Activated naive CD8-positive, alpha-beta T cell treated with anti-CD3 and anti-CD28 coated beads, Interleukin-2, amount 10 ng/mL, durations not matched to agents 7 days and 5 days (primary cell): ENCODE data around the gene ABCC4. TPM values are rescaled to one million over a fixed set of nuclear protein-coding genes. Genes with fewer than 3 reads are reported as not detected.

Experiments
- ATAC-seq: fragments of 150-1000 bp; cut with Tn5 transposase; one replicate; pipeline ENCODE4 v1.10.0; 2021; ENCODE audit warnings: low read depth, moderate library complexity
- POLR2A ChIA-PET: fragments of 350-600 bp; sonication (Branson Sonifier 250); formaldehyde crosslinking; loops from one replicate; lab custom pipeline; 2021; ENCODE audit warnings: antibody characterized with exemption; lab: Charles Lee
- DNase-seq: peaks from one replicate; pipeline ENCODE4 v3.0.0; 2021
- H3K27ac Mint-ChIP-seq: one replicate; pipeline ENCODE4 v1.8.0; 2022; ENCODE audit warnings: mild to moderate bottlenecking, mixed read lengths
- H3K27me3 Mint-ChIP-seq: one replicate; pipeline ENCODE4 v1.8.0; 2022; ENCODE audit warnings: mild to moderate bottlenecking, moderate library complexity, mixed read lengths
- H3K36me3 Mint-ChIP-seq: one replicate; pipeline ENCODE4 v1.8.0; 2021; ENCODE audit warnings: mild to moderate bottlenecking, mixed read lengths
- H3K4me1 Mint-ChIP-seq: one replicate; pipeline ENCODE4 v1.8.0; 2021; ENCODE audit warnings: mixed read lengths
- H3K4me3 Mint-ChIP-seq: one replicate; pipeline ENCODE4 v1.8.0; 2022; ENCODE audit warnings: mild to moderate bottlenecking, moderate library complexity, mixed read lengths
- H3K9me3 Mint-ChIP-seq: one replicate; pipeline ENCODE4 v1.8.0; 2021; ENCODE audit warnings: mixed read lengths
- total RNA-seq, 2 experiments: library from RNA; stranded (reverse); gene quantifications; one replicate each; pipeline ENCODE4 v1.2.3, GENCODE V29; 2021

Gene ABCC4
- total RNA-seq, 2 experiments from 2014 or later: 5.7 to 6.4 TPM

- POLR2A ChIA-PET: no interaction called here
- no peak for DNase-seq
- H3K27ac Mint-ChIP-seq: no peak overlapping the region
- H3K27me3 Mint-ChIP-seq: no peaks in the 10 kb centered on the region
- H3K36me3 Mint-ChIP-seq: peaks cover 7% of the 10 kb centered on the region
- H3K9me3 Mint-ChIP-seq: peaks cover 4% of the 10 kb centered on the region
- no peaks in the 10 kb centered on the region for H3K4me1 Mint-ChIP-seq
- no peak for ATAC-seq
- H3K4me3 Mint-ChIP-seq: no peak overlapping the region
Measured at GRCh38 chr13:95025116-95025515, 276.1 kb downstream of the ABCC4 start.

- no peak overlapping the region for H3K4me3 Mint-ChIP-seq
- H3K36me3 Mint-ChIP-seq: peaks cover 6% of the 10 kb centered on the region
- no peaks in the 10 kb centered on the region for H3K27me3 Mint-ChIP-seq
- peaks cover 4% of the 10 kb centered on the region for H3K9me3 Mint-ChIP-seq
- DNase-seq: no peak
- no peak for ATAC-seq
- no peak overlapping the region for H3K27ac Mint-ChIP-seq
- POLR2A ChIA-PET: no interaction called here
- H3K4me1 Mint-ChIP-seq: no peaks in the 10 kb centered on the region
Measured at GRCh38 chr13:95023405-95023804, 277.8 kb downstream of the ABCC4 start.

GRCh38 chr13:95020298-95020987 lies 280.8 kb downstream of the ABCC4 start:
- POLR2A ChIA-PET: no interaction called here
- Mint-ChIP-seq H3K36me3 (peaks cover 2% of the 10 kb centered on the region), H3K9me3 (no peaks in the 10 kb centered on the region), H3K4me3 (no peak overlapping the region), H3K27ac (no peak overlapping the region), H3K27me3 (no peaks in the 10 kb centered on the region), H3K4me1 (no peaks in the 10 kb centered on the region)
- DNase-seq (no peak), ATAC-seq (no peak)

GRCh38 chr13:95019886-95020285 lies 281.4 kb downstream of the ABCC4 start:
- no peak overlapping the region for H3K4me3 Mint-ChIP-seq
- DNase-seq: no peak
- POLR2A ChIA-PET: no interaction called here
- ATAC-seq: no peak
- H3K4me1 Mint-ChIP-seq: no peaks in the 10 kb centered on the region
- H3K36me3 Mint-ChIP-seq: peaks cover 2% of the 10 kb centered on the region
- no peak overlapping the region for H3K27ac Mint-ChIP-seq
- no peaks in the 10 kb centered on the region for H3K27me3 Mint-ChIP-seq
- H3K9me3 Mint-ChIP-seq: no peaks in the 10 kb centered on the region

GRCh38 chr13:95007322-95007721 lies 293.9 kb downstream of the ABCC4 start:
- no peaks in the 10 kb centered on the region for H3K9me3 Mint-ChIP-seq

GRCh38 chr13:95005300-95005699 lies 296.0 kb downstream of the ABCC4 start:
- H3K36me3 Mint-ChIP-seq: no peaks in the 10 kb centered on the region
- no peak for DNase-seq
- no peak for ATAC-seq
- H3K9me3 Mint-ChIP-seq: no peaks in the 10 kb centered on the region
- H3K4me3 Mint-ChIP-seq: no peak overlapping the region
- no peaks in the 10 kb centered on the region for H3K4me1 Mint-ChIP-seq
- POLR2A ChIA-PET: no interaction called here
- H3K27ac Mint-ChIP-seq: no peak overlapping the region
- H3K27me3 Mint-ChIP-seq: peaks cover 32% of the 10 kb centered on the region

More at GRCh38 chr13:95007322-95007721, 293.9 kb downstream of the ABCC4 start:
- Mint-ChIP-seq H3K36me3 (no peaks in the 10 kb centered on the region), H3K4me3 (no peak overlapping the region), H3K4me1 (no peaks in the 10 kb centered on the region), H3K27me3 (peaks cover 16% of the 10 kb centered on the region), H3K27ac (no peak overlapping the region)
- ATAC-seq (no peak), DNase-seq (no peak)
- POLR2A ChIA-PET: no interaction called here

GRCh38 chr13:95003019-95003813 lies 298.0 kb downstream of the ABCC4 start:
- POLR2A ChIA-PET: no interaction called here
- ATAC-seq: no peak

GRCh38 chr13:95002126-95002525 lies 299.1 kb downstream of the ABCC4 start:
- DNase-seq: no peak
- H3K4me1 Mint-ChIP-seq: no peaks in the 10 kb centered on the region
- no peaks in the 10 kb centered on the region for H3K9me3 Mint-ChIP-seq
- H3K27me3 Mint-ChIP-seq: peaks cover 36% of the 10 kb centered on the region
- ATAC-seq: no peak
- no peak overlapping the region for H3K4me3 Mint-ChIP-seq
- H3K36me3 Mint-ChIP-seq: no peaks in the 10 kb centered on the region
- H3K27ac Mint-ChIP-seq: no peak overlapping the region
- POLR2A ChIA-PET: no interaction called here

More at GRCh38 chr13:95003019-95003813, 298.0 kb downstream of the ABCC4 start:
- no peak overlapping the region for H3K27ac Mint-ChIP-seq
- H3K9me3 Mint-ChIP-seq: no peaks in the 10 kb centered on the region
- H3K27me3 Mint-ChIP-seq: peaks cover 36% of the 10 kb centered on the region
- H3K4me1 Mint-ChIP-seq: no peaks in the 10 kb centered on the region
- H3K4me3 Mint-ChIP-seq: no peak overlapping the region
- DNase-seq: no peak
- H3K36me3 Mint-ChIP-seq: no peaks in the 10 kb centered on the region

- Mint-ChIP-seq H3K4me1 (no peaks in the 10 kb centered on the region), H3K9me3 (no peaks in the 10 kb centered on the region), H3K36me3 (no peaks in the 10 kb centered on the region), H3K4me3 (no peak overlapping the region), H3K27ac (no peak overlapping the region), H3K27me3 (peaks cover 36% of the 10 kb centered on the region)
- ATAC-seq (no peak), DNase-seq (no peak)
- POLR2A ChIA-PET: no interaction called here
Measured at GRCh38 chr13:94999871-95000270, 301.4 kb downstream of the ABCC4 start.

- POLR2A ChIA-PET: no interaction called here
- no peak overlapping the region for H3K27ac Mint-ChIP-seq
- ATAC-seq: no peak
Measured at GRCh38 chr13:94997126-94997525, 304.1 kb downstream of the ABCC4 start.

GRCh38 chr13:94996445-94996844 lies 304.8 kb downstream of the ABCC4 start:
- POLR2A ChIA-PET: no interaction called here
- DNase-seq: no peak
- ATAC-seq: no peak
- Mint-ChIP-seq H3K27me3 (peaks cover 11% of the 10 kb centered on the region), H3K4me3 (no peak overlapping the region), H3K27ac (no peak overlapping the region), H3K36me3 (no peaks in the 10 kb centered on the region), H3K9me3 (no peaks in the 10 kb centered on the region), H3K4me1 (no peaks in the 10 kb centered on the region)

More at GRCh38 chr13:94997126-94997525, 304.1 kb downstream of the ABCC4 start:
- no peaks in the 10 kb centered on the region for H3K4me1 Mint-ChIP-seq
- H3K36me3 Mint-ChIP-seq: no peaks in the 10 kb centered on the region
- DNase-seq: no peak
- H3K27me3 Mint-ChIP-seq: peaks cover 18% of the 10 kb centered on the region
- no peaks in the 10 kb centered on the region for H3K9me3 Mint-ChIP-seq
- H3K4me3 Mint-ChIP-seq: no peak overlapping the region

GRCh38 chr13:94994506-94994905 lies 306.7 kb downstream of the ABCC4 start:
- DNase-seq (no peak), ATAC-seq (no peak)
- POLR2A ChIA-PET: no interaction called here
- no peaks in the 10 kb centered on the region for H3K4me1 Mint-ChIP-seq
- H3K9me3 Mint-ChIP-seq: no peaks in the 10 kb centered on the region
- no peak overlapping the region for H3K4me3 Mint-ChIP-seq
- no peaks in the 10 kb centered on the region for H3K36me3 Mint-ChIP-seq
- H3K27ac Mint-ChIP-seq: no peak overlapping the region
- no peaks in the 10 kb centered on the region for H3K27me3 Mint-ChIP-seq

GRCh38 chr13:94993616-94994015 lies 307.6 kb downstream of the ABCC4 start:
- no peak for ATAC-seq
- H3K4me3 Mint-ChIP-seq: no peak overlapping the region

More at GRCh38 chr13:94993616-94994015, 307.6 kb downstream of the ABCC4 start:
- Mint-ChIP-seq H3K9me3 (no peaks in the 10 kb centered on the region), H3K36me3 (no peaks in the 10 kb centered on the region), H3K27me3 (no peaks in the 10 kb centered on the region), H3K4me1 (no peaks in the 10 kb centered on the region), H3K27ac (no peak overlapping the region)
- DNase-seq: no peak
- POLR2A ChIA-PET: no interaction called here
